Activated CD4-positive, alpha-beta T cell treated with anti-CD3 and anti-CD28 coated beads, Interleukin-2, amount 50 U/mL, for 4 hours (primary cell): ENCODE data around the gene MAPK1.
"Not testable (repeated sequence)": the region's sequence is repeated elsewhere in the genome, so short reads cannot be mapped to it uniquely, and the experiment has no call there.

Source experiments
- DNase-seq, 2 experiments: peaks; one replicate each; pipeline ENCODE4 v3.0.0-alpha.2; 2020

Gene MAPK1

GRCh38 chr22:21881841-21882753, 14.7 kb upstream of the MAPK1 start:
- DNase-seq = no peak

DNA sequence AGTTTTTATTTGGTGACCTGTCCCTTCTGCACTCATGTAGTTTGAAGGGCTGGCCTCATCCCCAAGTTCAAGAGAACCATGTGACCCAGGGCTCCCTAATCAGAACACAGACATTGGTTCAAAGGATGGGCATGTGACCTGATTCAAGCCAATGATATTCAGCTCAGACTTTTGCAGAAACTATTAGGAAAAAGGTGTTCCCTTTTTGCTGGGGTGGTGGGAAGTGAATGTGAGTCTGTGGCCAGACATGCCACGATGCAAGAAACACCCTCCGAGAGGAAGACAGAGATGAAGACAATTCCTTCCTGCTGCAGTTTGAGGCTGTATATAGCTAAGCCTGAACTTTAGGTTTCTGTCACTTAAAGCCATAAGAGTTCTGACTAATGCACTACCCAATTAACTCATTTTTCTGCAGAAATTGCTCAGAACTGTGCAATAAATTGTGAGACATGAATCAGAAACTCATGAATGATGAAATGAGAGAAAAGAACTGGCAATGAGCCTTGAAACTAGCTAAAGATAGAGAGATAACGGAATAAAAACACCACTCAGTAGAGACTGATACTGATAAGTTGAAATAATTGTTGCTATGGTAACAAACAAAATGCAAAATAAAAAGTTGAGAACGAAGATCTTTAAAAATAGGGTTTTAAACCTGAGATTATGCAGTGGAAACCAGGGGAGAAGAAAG, 9.2 kb upstream of the MAPK1 start:
- DNase-seq = no peak

DNA sequence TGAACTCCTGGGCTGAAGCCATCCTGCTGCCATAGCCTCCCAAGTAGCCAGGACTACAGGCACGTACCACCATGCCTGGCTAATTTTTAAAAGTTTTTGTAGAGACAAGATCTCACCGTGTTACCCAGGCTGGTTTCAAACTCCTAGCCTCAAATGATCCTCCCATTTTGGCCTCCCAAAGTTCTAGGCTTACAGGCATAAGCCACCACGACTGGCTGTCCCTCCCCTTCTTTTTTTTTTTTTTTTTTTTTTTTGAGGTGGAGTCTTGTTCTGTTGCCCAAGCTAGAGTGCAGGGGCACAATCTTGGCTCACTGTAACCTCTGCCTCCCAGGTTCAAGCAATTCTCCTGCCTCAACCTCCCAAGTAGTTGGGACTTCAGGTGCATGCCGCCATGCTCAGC, 7.5 kb upstream of the MAPK1 start:
- not testable (repeated sequence) for DNase-seq

DNA sequence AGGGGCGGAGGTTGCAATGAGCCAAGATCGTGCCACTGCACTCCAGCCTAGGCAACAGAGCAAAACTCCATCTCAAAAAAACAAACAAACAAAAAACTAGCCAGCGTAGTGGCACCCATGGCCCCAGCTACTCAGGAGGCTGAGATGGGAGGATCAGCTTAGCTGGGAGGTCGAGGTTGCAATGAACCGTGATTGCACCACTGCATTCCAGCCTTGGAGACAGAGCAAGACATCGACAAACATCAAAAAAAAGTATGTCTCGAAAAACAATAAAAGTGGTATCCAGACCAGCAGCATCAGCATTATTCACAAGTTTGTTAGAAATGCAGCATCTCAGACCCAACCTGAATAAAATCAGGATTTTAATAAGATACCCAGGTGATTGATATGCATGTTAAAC, 6.2 kb upstream of the MAPK1 start:
- no peak for DNase-seq

GRCh38 chr22:21872741-21873140, 5.3 kb upstream of the MAPK1 start:
- DNase-seq = not testable (repeated sequence)

DNA sequence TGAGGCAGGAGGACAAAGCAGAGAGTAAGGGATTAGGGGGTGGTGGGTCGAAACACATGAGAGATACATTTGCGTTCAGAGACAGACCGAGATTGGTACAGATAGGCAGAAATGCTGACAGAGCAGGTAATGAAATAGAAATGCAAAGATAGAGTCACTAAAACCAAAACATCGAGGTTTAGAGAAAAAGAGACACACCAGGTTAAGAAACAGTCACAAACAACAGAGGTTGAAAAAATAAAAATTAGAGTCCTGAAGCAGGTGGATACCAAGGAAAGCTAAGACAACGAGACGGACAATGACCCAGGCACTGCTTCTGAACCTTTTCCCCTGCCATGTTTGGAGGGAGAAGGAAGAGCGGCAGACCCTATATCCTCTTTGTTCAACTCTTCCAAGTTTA, 1.2 kb upstream of the MAPK1 start:
- no peak for DNase-seq

- DNase-seq = peak in 1 of 2 experiments; percentile 23
These were observed 465 bp downstream of the MAPK1 start for GRCh38 chr22:21866833-21867527.

DNA sequence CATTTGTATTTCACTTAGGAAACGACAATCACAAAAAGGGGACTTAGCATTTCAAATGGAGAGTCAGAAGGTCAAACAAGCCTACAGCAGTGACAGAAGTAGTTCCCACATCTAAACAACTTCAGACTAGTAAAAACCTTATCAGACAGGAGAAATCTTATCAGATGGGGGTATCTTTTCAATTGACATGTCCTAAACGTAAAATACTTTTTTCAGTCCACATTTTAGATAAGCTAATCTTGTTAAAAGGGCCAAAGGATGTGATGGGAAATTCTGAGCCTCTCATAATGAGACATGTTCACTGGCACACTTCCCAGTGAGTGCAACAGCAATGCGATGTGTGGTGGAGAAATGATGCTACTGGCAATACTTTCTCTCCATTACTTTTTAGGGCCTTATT, 2.4 kb downstream of the MAPK1 start:
- no peak for DNase-seq

GRCh38 chr22:21862386-21863245, 4.8 kb downstream of the MAPK1 start:
- no peak for DNase-seq

DNA sequence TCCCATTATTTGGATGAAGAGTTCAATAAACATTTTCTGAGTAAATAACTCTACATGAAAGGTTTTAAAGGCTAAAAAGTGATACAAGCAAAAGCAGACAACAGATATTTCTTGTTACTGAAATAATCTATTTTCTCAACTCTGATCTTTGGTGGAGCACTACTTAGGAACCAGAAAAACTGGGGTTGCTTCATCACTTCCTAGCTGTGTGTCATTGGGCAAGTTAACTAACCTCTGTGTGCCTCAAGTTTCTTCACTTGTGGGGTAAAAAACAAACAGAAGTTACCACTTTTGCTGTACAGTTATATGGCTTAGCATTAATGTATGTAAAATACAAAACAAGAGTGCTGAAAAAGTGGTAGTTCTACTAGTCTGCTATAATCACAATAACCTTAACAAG, 5.6 kb downstream of the MAPK1 start:
- no peak for DNase-seq

DNA sequence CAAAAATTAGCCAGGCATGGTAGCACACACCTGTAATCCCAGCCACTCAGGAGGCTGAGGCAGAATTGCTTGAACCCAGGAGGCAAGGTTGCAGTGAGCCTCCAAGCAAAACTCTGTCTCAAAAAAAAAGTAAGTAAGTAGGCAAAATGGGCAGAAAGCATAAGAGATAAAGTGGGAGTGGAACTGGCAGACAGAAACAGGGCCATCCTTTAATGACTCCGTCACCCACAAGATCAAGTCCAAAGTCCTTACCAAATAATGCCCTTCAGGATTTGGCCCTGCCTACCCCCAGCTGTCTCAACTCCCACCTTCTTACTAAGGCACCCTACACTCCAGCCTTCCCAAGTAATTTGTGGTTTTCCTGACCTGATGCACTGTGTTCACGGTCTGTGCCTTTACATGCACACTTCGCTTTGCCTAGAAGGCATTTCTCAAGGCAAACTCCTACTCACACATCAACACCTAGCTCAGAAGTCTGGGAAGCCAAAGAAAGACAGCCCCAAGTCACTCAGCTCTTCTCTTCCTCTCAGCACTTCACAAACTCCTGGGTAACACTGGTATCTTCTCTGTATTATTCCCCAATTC, 6.1 kb downstream of the MAPK1 start:
- no peak for DNase-seq

DNA sequence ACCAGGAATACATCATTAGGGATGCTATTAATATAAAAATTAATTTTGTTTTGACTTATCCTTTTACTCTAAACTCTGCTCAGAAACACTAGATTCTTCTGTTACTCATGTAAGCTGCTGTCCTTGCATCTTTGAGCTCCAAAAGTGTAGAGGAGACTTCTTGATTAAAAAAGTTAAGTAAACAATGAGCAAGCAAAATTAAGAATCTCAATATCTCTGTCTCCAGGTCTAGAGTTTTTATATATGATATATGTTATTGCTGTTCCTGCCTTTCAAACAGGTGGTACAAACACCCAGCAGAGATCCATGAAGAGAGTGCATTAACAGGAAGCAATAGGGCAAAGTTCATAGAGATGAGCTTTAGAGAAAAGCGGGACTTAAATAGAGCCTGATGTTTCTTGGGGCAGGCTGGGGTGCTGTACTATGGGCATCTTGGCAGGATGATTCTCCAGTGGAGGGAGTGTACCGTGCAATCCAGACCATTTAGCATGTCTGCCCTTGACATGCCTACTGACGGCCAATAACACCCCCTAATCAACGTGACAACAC, 6.9 kb downstream of the MAPK1 start:
- no peak for DNase-seq

DNA sequence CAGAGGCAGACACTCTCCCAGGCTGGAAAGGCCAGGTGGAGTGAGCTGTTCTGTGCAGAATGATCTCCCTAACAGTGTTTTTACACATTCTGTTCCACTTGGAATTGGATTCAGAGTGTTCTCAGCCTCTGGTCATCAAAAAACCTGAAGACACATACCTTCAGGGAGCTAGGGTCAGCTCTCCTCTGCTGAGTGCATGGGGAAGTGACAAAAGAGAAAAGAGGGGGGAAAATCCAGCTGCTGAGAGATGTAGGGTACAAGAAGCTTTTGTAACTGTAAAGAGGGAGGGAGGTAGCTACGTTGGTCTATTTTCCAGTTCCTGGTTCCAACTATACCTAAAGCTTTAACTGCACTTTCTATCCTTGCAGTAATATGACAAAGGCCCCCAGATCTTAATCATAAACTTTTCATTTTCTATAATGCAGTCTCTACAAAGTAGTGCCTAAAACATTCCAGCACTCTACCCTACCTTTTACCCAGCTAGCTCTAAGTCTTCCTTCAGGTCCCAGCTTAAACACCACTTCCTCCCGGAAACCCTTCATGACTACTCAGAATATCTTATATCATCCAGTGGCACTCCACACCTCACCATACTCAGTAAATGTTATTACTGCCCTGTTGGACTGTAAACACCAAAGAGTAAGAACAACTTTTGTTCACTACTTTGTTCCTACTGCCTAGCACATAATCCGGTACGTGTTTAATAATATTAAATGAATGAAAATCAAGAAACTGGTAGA, 9.2 kb downstream of the MAPK1 start:
- DNase-seq = no peak

DNA sequence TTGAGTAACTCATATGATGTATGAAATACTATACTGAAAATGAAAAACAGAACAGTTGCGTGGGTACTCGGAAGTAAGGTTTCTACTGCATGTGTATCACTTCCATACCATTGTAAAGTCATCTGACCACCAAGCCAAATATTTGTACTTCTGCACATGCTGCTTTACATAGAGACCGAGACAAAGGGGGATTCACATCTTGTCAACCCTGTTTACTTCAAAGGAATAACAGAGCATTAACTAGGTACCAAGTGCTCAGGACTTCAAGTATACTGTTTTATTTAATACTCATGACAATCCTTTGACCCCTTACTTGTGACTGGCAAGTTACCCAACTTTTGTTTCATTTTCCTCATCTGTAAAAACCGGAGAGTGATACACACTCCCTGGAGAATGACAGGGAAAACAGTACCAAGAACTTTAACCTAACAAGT, 9.9 kb downstream of the MAPK1 start:
- DNase-seq = no peak

GRCh38 chr22:21856868-21857267, 10.6 kb downstream of the MAPK1 start:
- DNase-seq = no peak

- DNase-seq = no peak
These were observed 11.2 kb downstream of the MAPK1 start for GRCh38 chr22:21856197-21856596.

GRCh38 chr22:21855676-21856075, 11.8 kb downstream of the MAPK1 start:
- no peak for DNase-seq

- no peak for DNase-seq
These were observed 16.8 kb downstream of the MAPK1 start for GRCh38 chr22:21850660-21851059.

DNA sequence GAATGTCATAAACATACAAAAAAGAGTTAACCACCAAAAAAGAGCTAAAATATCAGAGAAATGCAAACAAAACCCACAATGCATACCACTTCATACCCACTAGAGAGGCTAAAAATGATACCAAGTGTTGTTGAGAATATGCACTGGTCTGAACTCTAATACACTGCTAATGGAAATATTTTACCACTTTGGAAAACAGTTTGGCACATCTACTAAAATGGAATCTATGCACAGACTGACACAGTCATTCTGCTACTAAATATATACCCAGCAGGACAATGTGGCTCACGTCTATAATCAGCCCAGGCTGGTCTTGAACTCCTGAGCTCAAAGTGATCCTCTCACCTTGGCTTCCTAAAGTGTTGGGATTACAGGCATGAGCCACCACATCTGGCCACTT, 18.0 kb downstream of the MAPK1 start:
- DNase-seq = no peak

- not testable (repeated sequence) for DNase-seq
These were observed 19.4 kb downstream of the MAPK1 start for GRCh38 chr22:21848057-21848456.
